VCaP (cell line): ENCODE data around the gene SUPT16H.

ENCODE experiments used
- H3K27ac ChIP-seq: fragments of 450-650 bp; 2 replicates; pipeline ENCODE4 v1.5.1; 2017
- CTCF ChIP-seq: fragments of 450-650 bp; conservative IDR thresholded peaks from 2 replicates; pipeline ENCODE4 v1.5.1; 2017; ENCODE audit warnings: mild to moderate bottlenecking, moderate library complexity

The SUPT16H gene

GRCh38 chr14:21367582-21368144 lies 16.2 kb downstream of the SUPT16H start:
- TF ChIP-seq CTCF: no peak
- no peak overlapping the region for H3K27ac ChIP-seq

- H3K27ac ChIP-seq: no peak overlapping the region
- no peak for TF ChIP-seq CTCF
Measured at GRCh38 chr14:21356511-21356910, 27.3 kb downstream of the SUPT16H start.

GRCh38 chr14:21352587-21352986 lies 31.2 kb downstream of the SUPT16H start:
- TF ChIP-seq CTCF: no peak
- H3K27ac ChIP-seq: no peak overlapping the region

- TF ChIP-seq CTCF: no peak
- H3K27ac ChIP-seq: no peak overlapping the region
Measured at GRCh38 chr14:21350539-21350938, 33.3 kb downstream of the SUPT16H start.

- H3K27ac ChIP-seq: no peak overlapping the region
- no peak for TF ChIP-seq CTCF
Measured at GRCh38 chr14:21347201-21347600, 36.6 kb downstream of the SUPT16H start.

GRCh38 chr14:21346532-21347135 lies 37.2 kb downstream of the SUPT16H start:
- no peak for TF ChIP-seq CTCF
- H3K27ac ChIP-seq: no peak overlapping the region

GRCh38 chr14:21343035-21343794 lies 40.6 kb downstream of the SUPT16H start:
- TF ChIP-seq CTCF: no peak
- H3K27ac ChIP-seq: no peak overlapping the region
